Activated naive CD4-positive, alpha-beta T cell treated with anti-CD3 and anti-CD28 coated beads, Interleukin-2, amount 50 U/mL, for 24 hours (primary cell): ENCODE data around the gene IL3RA.
"Not testable (repeated sequence)": the region's sequence is repeated elsewhere in the genome, so short reads cannot be mapped to it uniquely, and the experiment has no call there.

Source experiments
- H3K27ac Mint-ChIP-seq: one replicate; pipeline ENCODE4 v1.8.0; 2021; ENCODE audit warnings: mild to moderate bottlenecking, mixed read lengths
- H3K27me3 Mint-ChIP-seq: one replicate; pipeline ENCODE4 v1.8.0; 2021; ENCODE audit warnings: mixed read lengths
- H3K36me3 Mint-ChIP-seq: one replicate; pipeline ENCODE4 v1.8.0; 2021; ENCODE audit warnings: mixed read lengths
- H3K4me1 Mint-ChIP-seq: one replicate; pipeline ENCODE4 v1.8.0; 2021; ENCODE audit warnings: mixed read lengths
- H3K4me3 Mint-ChIP-seq: one replicate; pipeline ENCODE4 v1.8.0; 2021; ENCODE audit warnings: mild to moderate bottlenecking, mixed read lengths
- H3K9me3 Mint-ChIP-seq: one replicate; pipeline ENCODE4 v1.8.0; 2021; ENCODE audit warnings: mixed read lengths

The IL3RA gene

GRCh38 chrX:1321674-1322073 is 14.9 kb upstream of the IL3RA start:
- H3K27ac Mint-ChIP-seq: no peak overlapping the region
- peaks cover 6% of the 10 kb centered on the region for H3K4me1 Mint-ChIP-seq
- no peaks in the 10 kb centered on the region for H3K9me3 Mint-ChIP-seq
- no peak overlapping the region for H3K4me3 Mint-ChIP-seq
- H3K27me3 Mint-ChIP-seq: peaks cover 4% of the 10 kb centered on the region
- no peaks in the 10 kb centered on the region for H3K36me3 Mint-ChIP-seq

- no peak overlapping the region for H3K4me3 Mint-ChIP-seq
- no peaks in the 10 kb centered on the region for H3K9me3 Mint-ChIP-seq
- peaks cover 5% of the 10 kb centered on the region for H3K4me1 Mint-ChIP-seq
- no peak overlapping the region for H3K27ac Mint-ChIP-seq
- H3K27me3 Mint-ChIP-seq: peaks cover 4% of the 10 kb centered on the region
- no peaks in the 10 kb centered on the region for H3K36me3 Mint-ChIP-seq
Observed at GRCh38 chrX:1322393-1322792, 14.2 kb upstream of the IL3RA start.

GRCh38 chrX:1323315-1323714 is 13.3 kb upstream of the IL3RA start:
- peaks cover 4% of the 10 kb centered on the region for H3K27me3 Mint-ChIP-seq
- H3K9me3 Mint-ChIP-seq: no peaks in the 10 kb centered on the region
- H3K4me3 Mint-ChIP-seq: no peak overlapping the region
- no peak overlapping the region for H3K27ac Mint-ChIP-seq
- no peaks in the 10 kb centered on the region for H3K36me3 Mint-ChIP-seq
- H3K4me1 Mint-ChIP-seq: peaks cover 5% of the 10 kb centered on the region

- Mint-ChIP-seq H3K36me3 (no peaks in the 10 kb centered on the region), H3K27ac (no peak overlapping the region), H3K9me3 (no peaks in the 10 kb centered on the region), H3K4me3 (no peak overlapping the region), H3K4me1 (peaks cover 5% of the 10 kb centered on the region), H3K27me3 (peaks cover 4% of the 10 kb centered on the region)
Observed at GRCh38 chrX:1325515-1326116, 11.0 kb upstream of the IL3RA start.

- Mint-ChIP-seq H3K36me3 (no peaks in the 10 kb centered on the region), H3K4me1 (peaks cover 5% of the 10 kb centered on the region), H3K4me3 (no peak overlapping the region), H3K27ac (no peak overlapping the region), H3K9me3 (no peaks in the 10 kb centered on the region), H3K27me3 (peaks cover 2% of the 10 kb centered on the region)
Observed at GRCh38 chrX:1327651-1328304, 8.8 kb upstream of the IL3RA start.

- Mint-ChIP-seq H3K4me3 (no peak overlapping the region), H3K36me3 (no peaks in the 10 kb centered on the region), H3K27ac (no peak overlapping the region), H3K4me1 (no peaks in the 10 kb centered on the region), H3K9me3 (no peaks in the 10 kb centered on the region), H3K27me3 (no peaks in the 10 kb centered on the region)
Observed at GRCh38 chrX:1330605-1331004, 6.0 kb upstream of the IL3RA start.

GRCh38 chrX:1332433-1332832 is 4.2 kb upstream of the IL3RA start:
- H3K4me3 Mint-ChIP-seq, H3K36me3 Mint-ChIP-seq: not testable (repeated sequence)

GRCh38 chrX:1334854-1335253 is 1.7 kb upstream of the IL3RA start:
- peaks cover 12% of the 10 kb centered on the region for H3K4me1 Mint-ChIP-seq
- H3K27ac Mint-ChIP-seq: peak overlapping the region; percentile 35
- H3K36me3 Mint-ChIP-seq: no peaks in the 10 kb centered on the region
- H3K9me3 Mint-ChIP-seq: no peaks in the 10 kb centered on the region
- no peaks in the 10 kb centered on the region for H3K27me3 Mint-ChIP-seq
- no peak overlapping the region for H3K4me3 Mint-ChIP-seq

More at GRCh38 chrX:1332433-1332832, 4.2 kb upstream of the IL3RA start:
- H3K4me1 Mint-ChIP-seq: peaks cover 12% of the 10 kb centered on the region
- H3K9me3 Mint-ChIP-seq, H3K27ac Mint-ChIP-seq, H3K27me3 Mint-ChIP-seq: not testable (repeated sequence)

- H3K27ac Mint-ChIP-seq: no peak overlapping the region
- H3K27me3 Mint-ChIP-seq: no peaks in the 10 kb centered on the region
- H3K4me3 Mint-ChIP-seq: peak overlapping the region; percentile 88
- H3K9me3 Mint-ChIP-seq: no peaks in the 10 kb centered on the region
- H3K36me3 Mint-ChIP-seq: no peaks in the 10 kb centered on the region
- H3K4me1 Mint-ChIP-seq: peaks cover 12% of the 10 kb centered on the region
Observed at GRCh38 chrX:1336948-1337779, 579 bp downstream of the IL3RA start.

- H3K27me3 Mint-ChIP-seq: no peaks in the 10 kb centered on the region
- H3K27ac Mint-ChIP-seq: no peak overlapping the region
- no peaks in the 10 kb centered on the region for H3K9me3 Mint-ChIP-seq
- H3K36me3 Mint-ChIP-seq: no peaks in the 10 kb centered on the region
- H3K4me1 Mint-ChIP-seq: peaks cover 6% of the 10 kb centered on the region
- H3K4me3 Mint-ChIP-seq: no peak overlapping the region
Observed at GRCh38 chrX:1341545-1342184, 5.1 kb downstream of the IL3RA start.

GRCh38 chrX:1349606-1350005 is 13.0 kb downstream of the IL3RA start:
- not testable (repeated sequence) for H3K4me3 Mint-ChIP-seq, H3K36me3 Mint-ChIP-seq, H3K27me3 Mint-ChIP-seq, H3K9me3 Mint-ChIP-seq, H3K27ac Mint-ChIP-seq, H3K4me1 Mint-ChIP-seq

- Mint-ChIP-seq H3K4me1 (no peaks in the 10 kb centered on the region), H3K4me3 (no peak overlapping the region), H3K27me3 (no peaks in the 10 kb centered on the region), H3K36me3 (no peaks in the 10 kb centered on the region), H3K27ac (no peak overlapping the region), H3K9me3 (no peaks in the 10 kb centered on the region)
Observed at GRCh38 chrX:1351981-1352714, 15.6 kb downstream of the IL3RA start.

GRCh38 chrX:1354036-1355019 is 17.7 kb downstream of the IL3RA start:
- Mint-ChIP-seq H3K27ac (no peak overlapping the region), H3K9me3 (no peaks in the 10 kb centered on the region), H3K4me3 (no peak overlapping the region), H3K4me1 (no peaks in the 10 kb centered on the region), H3K27me3 (no peaks in the 10 kb centered on the region), H3K36me3 (peaks cover 3% of the 10 kb centered on the region)
